ENCODE results near the gene FARP2. TPM values are rescaled to one million over a fixed set of nuclear protein-coding genes. Genes with fewer than 3 reads are reported as not detected.

Gene FARP2
- total and polyA plus RNA-seq, 11 donors, result 7.9 to 31.8 (median 20.1) TPM

DNA sequence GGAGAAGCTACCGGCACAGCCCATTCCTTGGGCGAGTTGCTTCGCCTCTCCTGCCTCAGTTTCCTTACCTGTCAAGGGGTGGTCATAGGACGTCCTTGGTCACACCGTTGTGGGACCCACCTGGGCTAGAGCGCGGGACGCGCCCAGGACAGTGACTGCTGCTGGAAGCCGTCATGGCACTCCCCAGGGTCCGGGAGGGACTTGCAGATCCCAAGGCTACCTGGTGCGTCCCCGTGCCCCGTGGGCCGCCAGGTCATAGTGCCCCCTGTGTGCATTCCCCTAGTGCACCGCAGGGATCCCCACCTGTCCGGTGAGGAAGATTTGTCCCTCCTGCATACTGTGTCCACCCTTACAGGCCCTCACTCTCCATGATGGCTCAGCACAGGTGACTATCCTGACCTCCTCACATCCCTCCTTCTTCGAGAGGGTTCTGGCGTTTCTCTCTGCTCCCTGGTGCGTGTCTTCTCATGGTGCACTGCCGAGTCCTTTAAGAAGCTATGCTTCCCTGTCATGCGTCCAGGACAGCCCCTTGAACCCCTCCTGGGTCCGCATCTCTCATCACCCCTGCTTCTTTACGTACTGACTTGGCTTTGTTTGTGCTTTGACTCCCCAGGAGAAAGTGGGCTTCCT lies 153.2 kb downstream of the FARP2 start:
- 23 to 59% (median 33%) methylated on average over 7 to 24 of the region's 24 CpGs for WGBS, 4 donors
- TF ChIP-seq POLR2A (IDR thresholded peaks at IDR 0.05) (no peak), CTCF (IDR thresholded peaks at IDR 0.05) (no peak)
- Histone ChIP-seq H3K4me1 (peaks cover 13 to 47% (median 33%) of the 10 kb centered on the region in 12 donors), H3K36me3 (peaks cover 0 to 3% (median 0%) of the 10 kb centered on the region in 9 donors), H3K27me3 (no peaks in the 10 kb centered on the region), H3K4me3 (peak overlapping the region; percentile 22 to 99 (median 88)), H3K9me3 (no peaks in the 10 kb centered on the region), H3K27ac (peak overlapping the region; percentile 34 to 97 (median 88))
- ATAC-seq (no peak), DNase-seq (peak in 1 of 5 donors; percentile 43)
- intact Hi-C loops (cut with DNase I), result loop anchor here in 7 of 10 donors (2.0 to 10.0 kb wide), 9 partner anchors 48 to 406 kb away; partner anchors contain the start of genes BOK (in 2 of the 7), ATG4B (in 1 of the 7), D2HGDH (in 1 of the 7) and MTERF4 (in 1 of the 7)

DNA sequence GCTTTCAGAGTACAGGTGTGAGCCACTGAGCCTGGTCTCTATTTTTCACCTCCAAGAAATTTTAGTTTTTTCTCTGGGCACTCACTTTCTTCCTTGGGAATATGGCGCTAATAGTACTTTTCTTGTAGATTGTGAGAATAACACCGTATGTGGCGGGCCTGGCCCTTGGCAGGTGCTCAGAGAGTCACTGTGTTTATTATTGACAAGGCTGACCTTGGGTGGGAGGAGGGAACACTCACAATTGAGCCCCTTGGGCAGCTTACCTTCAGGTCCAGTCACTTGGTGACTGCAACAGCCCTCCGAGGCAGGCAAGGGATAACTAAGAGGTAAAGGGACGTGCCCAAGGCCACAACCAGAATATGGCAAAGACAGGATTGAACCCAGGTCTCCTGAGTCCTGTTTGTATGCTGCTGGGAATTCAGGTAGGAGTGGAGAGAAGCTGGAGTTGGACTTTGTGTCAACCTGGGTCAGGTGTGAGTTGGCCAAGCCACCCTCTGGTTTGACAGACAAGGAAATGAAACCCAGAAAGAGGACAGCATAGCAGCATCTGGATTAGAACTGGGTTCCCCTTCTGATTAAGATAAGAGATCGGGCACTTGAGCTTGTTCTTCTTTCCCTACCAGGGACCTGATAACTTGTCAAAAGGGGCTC lies 155.1 kb downstream of the FARP2 start:
- H3K27ac ChIP-seq, result no peak overlapping the region
- ATAC-seq (no peak), DNase-seq (peak in 1 of 5 donors; percentile 42)
- no peaks in the 10 kb centered on the region for H3K27me3 ChIP-seq
- TF ChIP-seq POLR2A (IDR thresholded peaks at IDR 0.05) (no peak), CTCF (IDR thresholded peaks at IDR 0.05) (no peak)
- no peak overlapping the region for H3K4me3 ChIP-seq
- peaks cover 8 to 29% (median 23%) of the 10 kb centered on the region in 12 donors for H3K4me1 ChIP-seq
- 90 to 96% (median 93%) methylated on average over 6 of the region's 6 CpGs for WGBS, 4 donors
- intact Hi-C loops (cut with DNase I), result loop anchor here in 1 of 10 donors (5.0 kb wide), 1 partner anchor 81 kb away; no protein-coding TSS in a partner anchor
- H3K9me3 ChIP-seq, result no peaks in the 10 kb centered on the region
- H3K36me3 ChIP-seq, result no peaks in the 10 kb centered on the region

DNA sequence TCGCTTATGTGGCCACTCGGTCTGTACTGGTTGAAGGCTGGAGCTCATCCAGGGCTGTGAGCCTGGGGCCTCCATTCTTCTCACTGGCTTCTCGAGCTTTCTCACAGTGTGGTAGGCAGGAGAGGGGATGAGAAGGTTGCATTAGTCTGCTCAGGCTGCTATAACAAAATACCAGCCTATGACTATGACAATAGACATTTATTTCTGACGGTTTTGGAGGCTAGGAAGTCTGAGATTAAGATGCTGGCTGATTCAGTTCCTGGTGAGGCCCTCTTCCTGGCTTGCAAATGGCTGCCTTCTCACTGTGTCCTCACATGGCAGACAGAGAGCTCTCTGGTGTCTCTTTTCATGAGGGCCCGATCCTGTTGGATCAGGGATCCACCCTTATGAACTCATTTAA lies 158.5 kb downstream of the FARP2 start:
- 68 to 83% (median 75%) methylated on average over 5 of the region's 5 CpGs for WGBS, 4 donors
- H3K4me1 ChIP-seq, result peaks cover 0 to 3% (median under 1%) of the 10 kb centered on the region in 12 donors
- no peaks in the 10 kb centered on the region for H3K9me3 ChIP-seq
- H3K4me3 ChIP-seq, result no peak overlapping the region
- H3K27me3 ChIP-seq, result peaks cover 0 to 7% (median 0%) of the 10 kb centered on the region in 9 donors
- intact Hi-C loops (cut with DNase I), result loop anchor here in 1 of 10 donors (5.0 kb wide), 1 partner anchor 78 kb away; no protein-coding TSS in a partner anchor
- DNase-seq (no peak), ATAC-seq (no peak)
- H3K36me3 ChIP-seq, result no peaks in the 10 kb centered on the region
- TF ChIP-seq CTCF (IDR thresholded peaks at IDR 0.05) (no peak), POLR2A (IDR thresholded peaks at IDR 0.05) (no peak)
- H3K27ac ChIP-seq, result no peak overlapping the region

Measured in heart left ventricle (tissue), 16 donors.